Measurements from ENCODE around the gene BID. TPM values are rescaled to one million over a fixed set of nuclear protein-coding genes. Genes with fewer than 3 reads are reported as not detected.

Gene BID
- polyA plus RNA-seq, 4 donors, result 16.8 to 25.0 (median 19.9) TPM

DNA sequence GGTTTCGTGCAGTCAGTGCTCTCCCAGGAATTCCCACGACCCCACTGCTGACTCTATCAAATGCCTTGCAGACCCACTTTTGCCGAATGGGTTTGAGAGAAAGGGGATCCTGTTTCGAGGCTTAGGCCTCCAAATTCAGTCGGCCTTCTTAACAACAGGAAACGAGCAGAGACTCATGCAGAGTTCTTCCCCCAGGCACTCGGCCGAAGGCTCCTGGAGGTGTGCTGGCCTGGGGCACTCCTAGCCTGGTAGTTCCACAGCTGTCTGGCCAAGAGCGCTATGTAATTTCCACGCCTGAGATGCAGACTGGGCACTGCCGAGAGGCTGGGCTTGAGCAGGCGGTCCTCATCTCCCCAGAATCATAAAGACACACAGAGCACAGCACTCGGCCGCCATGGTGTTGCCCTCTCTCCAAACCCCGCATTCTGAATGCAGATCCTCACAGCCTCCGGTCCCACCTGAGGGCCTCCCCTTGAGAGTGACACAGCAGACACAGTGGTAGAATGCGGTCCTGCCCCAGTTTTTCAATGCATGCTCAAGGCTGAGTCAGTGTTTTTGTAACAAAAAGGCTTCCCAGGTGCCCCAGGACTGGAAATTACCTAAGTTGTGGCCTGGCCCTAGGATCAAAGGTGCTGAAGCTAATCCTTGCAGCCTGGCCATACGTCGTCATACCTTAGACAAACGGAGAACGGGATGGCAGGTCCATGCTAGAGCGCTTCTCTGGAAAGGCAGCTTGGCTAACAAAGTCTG lies 30.2 kb upstream of the BID start:
- DNase-seq (ENCODE audit: low read depth in 4 of 4, low spot score in 2 of 4), result no peak

DNA sequence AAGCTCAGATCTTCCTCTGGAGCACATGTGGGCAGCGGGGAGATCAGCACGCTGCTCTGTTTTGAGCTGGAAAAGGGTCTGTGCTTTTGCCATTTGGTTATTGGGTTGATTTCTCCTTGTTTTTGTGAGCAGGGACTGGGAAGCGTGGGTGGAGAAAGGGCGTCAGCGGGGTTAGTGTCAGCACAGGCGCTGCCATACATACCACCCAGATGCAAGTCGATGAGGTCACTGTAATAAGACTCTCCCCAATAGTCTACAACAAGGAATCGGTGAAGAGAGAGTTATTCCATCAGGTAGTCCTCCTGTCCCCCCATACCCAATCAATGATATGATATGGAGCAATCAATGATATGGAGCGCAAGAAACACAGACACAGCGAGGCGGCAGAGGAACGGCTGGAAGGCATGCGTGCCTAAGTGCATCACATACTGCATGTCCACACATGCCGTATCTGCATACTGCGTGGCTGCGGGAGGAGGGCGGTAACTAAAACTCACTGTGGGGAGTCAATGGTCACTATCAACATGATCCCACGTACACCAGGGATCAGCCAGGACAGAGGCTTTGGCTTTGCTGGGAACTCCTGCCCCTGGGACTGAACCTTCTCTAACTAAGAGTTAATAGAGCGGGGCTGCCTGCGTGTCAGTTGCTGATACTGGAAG lies 29.5 kb upstream of the BID start:
- no peak for DNase-seq (ENCODE audit: low read depth in 4 of 4, low spot score in 2 of 4)

DNA sequence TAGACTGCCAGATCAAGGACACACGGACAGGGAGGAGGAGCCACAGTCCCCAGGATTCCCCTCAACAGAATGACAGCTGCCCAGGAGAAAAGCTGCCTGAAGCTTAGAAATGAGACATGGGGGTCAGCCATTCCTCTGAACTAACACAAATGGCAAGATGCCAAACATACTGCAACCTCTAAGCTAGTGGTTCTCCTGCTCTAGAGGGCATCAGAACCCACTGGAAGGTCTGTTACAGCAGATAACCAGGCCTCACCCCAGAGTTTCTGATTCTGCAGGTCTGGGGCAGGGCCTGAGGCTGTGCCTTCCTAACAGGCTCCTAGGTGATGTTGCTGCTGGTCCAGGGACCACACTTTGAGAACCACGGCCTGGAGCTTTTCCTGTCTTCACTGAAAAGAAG lies 28.6 kb upstream of the BID start:
- DNase-seq (ENCODE audit: low read depth in 4 of 4, low spot score in 2 of 4), result no peak

DNA sequence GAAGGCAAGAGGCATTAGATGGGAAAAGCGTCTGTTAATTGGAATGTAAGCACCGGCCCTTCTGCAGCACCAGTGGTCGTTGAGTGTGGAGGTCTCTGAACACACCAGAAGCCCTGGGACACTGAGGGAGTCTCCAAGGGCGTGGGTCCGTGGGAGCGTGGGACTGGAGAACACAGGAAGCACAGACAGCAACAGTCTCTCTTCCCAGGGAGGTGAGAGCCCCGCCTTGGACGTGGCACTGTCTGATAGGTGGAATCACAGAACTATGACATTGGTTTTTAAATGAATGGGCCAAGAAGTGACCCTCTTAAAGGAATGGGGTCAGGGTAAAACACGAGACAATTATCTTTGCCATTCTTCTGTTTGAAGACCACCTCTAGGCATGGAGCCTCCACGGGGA lies 28.1 kb upstream of the BID start:
- DNase-seq (ENCODE audit: low read depth in 4 of 4, low spot score in 2 of 4), result no peak

DNA sequence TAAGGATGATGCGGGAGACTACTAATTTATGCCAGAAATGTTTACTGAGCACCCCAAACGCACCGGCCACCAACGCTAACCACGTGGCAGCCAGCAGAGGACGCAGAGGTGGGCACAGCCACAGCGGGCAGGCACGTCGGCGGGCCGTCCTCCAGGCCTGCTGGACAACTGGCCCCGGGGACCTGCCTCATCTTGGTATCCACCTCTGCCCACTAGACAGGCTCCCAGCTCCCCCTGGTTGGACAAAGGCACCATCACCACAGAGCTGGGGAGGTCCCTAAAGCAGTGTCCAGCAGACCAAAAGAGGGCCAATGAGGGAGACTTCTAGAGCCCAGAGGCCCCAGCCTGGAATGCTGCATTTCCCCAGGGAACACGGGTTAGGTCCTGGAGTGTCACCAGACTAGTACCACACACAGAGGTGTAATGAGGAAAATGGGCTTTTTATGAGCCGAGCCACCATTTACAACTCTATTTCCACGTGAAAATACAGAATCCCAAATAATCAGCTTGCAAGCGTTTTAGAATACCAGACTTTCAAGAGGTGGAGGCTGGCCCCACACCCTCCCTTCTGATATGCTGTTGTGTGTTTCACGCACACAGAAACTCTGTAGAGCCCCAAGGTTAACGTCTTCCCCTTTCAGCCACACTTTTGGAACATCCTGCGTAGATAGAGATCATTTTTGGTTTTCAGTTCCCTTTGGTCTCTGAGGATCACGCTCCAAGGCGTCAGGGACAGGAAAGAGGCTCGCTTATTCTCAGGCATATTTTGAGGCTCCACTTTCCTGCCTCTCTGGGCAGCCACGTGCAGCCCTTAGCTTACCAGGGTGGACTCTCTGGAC lies 23.7 kb upstream of the BID start:
- no peak for DNase-seq (ENCODE audit: low read depth in 4 of 4, low spot score in 2 of 4)

DNA sequence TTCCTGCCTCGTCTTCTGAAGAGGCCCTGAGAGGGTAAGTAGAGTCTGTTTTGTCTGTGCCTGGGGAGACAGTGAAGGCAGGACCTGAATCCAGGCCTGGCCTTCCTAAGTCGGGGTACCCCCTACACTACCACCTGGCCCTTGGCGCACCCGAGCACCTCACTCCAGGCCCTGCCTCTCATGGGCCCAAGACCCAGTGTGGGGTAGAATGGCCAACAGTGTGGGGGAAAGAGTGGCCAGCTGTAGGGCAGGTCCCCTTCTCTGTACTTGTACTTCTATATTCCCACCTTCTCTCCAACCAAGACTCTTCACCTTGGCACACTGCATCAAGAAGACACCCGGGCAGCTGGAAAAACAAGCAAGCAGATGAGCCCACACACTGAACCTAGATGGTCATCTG lies 22.4 kb upstream of the BID start:
- no peak for DNase-seq (ENCODE audit: low read depth in 4 of 4, low spot score in 2 of 4)

DNA sequence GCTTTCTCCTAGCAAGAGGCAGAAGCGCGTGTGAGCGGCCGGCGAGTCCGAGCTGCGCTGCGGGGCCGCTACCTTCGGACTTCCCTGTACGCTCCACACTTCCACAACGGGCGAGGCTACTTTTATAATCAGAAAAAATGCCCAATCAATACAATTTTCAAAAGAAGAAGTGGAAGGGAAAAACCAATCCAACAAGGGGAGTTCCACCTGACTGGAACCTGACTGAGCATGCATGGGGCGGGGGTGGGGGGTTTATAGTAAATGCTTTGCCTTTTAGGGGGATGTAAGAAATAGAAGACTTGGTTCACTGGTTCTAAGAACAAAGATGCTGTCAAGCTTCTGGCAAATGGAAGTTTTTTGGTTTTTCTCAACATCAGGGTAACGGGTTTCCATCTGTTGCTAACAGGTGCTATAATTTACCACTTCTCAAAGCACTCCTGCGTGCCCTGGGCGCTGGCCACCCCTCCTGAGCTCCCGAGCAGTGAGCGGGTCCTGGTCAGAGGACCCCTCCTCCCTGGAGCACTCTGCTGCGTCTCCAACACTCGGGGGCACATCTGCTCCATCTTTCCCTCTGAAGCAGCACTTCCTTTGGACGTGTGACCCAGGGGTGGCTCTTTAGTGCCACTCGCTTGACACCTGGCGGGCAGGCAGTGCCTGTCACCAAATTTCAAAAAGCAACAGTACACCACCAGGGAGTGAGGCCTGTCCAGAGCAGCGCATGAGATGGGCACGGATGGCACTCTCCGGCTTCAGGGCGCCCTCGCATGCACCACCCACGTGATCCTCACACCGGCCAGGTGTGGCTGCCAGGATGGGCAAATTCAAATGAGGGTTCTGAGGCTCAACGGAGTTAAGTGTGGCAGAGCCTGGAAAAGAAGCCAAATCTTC lies 21.6 kb upstream of the BID start:
- DNase-seq (ENCODE audit: low read depth in 4 of 4, low spot score in 2 of 4), result no peak

DNA sequence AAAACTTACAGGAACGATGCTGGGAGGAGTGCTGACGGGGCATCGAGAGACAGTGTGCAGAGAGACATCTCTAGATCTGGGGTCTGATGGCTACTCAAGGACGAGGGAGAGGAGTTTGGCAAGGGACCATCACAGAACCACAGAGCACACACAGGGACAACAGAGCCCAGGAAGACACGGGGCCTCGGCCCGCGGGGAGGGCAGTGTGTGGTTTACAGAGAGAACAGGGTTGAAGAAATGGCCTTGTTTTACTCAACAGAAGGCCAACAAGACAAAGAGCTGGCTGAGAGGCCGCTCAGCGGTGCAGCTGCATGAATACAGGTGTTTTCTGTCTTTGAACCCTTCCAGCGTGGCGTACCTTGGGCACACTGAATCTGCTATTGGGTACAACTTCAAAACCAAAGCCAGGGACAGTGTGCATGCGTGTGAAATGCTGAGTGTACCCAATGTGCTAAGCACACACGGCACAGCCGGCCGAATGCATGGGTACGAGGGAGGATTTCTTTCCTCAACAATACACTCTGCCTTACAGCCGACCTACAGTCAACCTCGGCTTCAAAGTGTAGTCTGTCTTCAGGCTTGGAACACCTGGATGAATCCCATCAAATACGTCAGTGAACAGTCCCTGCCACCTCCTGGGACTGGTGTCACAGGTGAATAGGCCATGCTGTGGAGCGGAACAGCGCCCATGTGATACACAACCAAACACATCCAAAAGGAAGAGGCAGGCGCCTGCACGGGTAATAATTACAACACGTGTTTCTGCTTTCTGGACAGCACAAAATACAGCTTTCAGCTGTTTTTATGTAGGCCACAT lies 20.7 kb upstream of the BID start:
- DNase-seq (ENCODE audit: low read depth in 4 of 4, low spot score in 2 of 4), result no peak

DNA sequence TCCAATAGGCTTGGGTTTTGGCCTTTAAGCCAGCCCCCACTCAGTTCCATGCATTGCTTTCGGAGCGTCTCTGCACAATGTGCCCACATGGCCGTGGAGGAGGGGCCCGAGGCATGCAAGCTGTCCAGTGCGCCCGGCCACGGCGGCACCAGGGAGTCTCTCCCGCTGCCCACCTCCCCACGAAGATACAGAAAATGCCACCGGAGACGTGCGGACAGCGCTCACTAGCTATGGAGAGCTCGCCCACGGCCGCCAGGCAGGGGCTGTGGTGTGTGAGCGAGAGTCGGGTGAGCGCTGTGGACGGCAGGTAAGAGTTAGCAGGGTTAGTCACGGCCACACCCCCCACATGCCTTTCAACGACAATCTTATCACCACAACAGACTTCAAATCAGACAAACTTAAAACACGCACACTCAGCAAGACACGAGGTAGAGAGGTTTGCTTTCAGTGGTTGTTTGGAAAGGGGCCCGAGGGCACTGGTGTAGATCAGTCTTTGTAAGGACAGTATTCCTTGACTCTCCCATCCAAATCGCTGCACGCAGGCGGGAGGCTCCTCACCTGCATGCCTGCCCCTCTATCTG lies 18.7 kb upstream of the BID start:
- no peak for DNase-seq (ENCODE audit: low read depth in 4 of 4, low spot score in 2 of 4)

DNA sequence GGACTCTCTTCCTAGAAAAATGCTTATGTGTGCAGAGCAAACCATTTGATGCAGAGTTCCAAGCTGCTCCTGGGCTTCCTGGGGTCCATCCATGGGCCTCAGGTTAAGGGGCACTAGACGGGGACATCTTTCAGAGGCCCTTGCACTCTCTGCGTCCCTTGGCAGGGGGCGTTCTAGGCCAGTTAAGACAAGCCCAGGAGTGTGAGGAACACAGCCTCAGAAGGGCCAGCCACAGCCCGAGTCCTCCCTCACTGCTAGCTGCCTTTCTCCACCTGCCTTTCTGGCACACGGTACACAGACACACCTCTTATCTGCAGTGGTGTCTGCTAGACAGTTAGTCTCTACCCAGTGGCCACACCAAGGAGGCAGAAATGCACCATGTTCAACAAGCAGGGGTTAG lies 18.0 kb upstream of the BID start:
- DNase-seq (ENCODE audit: low read depth in 4 of 4, low spot score in 2 of 4), result no peak

DNA sequence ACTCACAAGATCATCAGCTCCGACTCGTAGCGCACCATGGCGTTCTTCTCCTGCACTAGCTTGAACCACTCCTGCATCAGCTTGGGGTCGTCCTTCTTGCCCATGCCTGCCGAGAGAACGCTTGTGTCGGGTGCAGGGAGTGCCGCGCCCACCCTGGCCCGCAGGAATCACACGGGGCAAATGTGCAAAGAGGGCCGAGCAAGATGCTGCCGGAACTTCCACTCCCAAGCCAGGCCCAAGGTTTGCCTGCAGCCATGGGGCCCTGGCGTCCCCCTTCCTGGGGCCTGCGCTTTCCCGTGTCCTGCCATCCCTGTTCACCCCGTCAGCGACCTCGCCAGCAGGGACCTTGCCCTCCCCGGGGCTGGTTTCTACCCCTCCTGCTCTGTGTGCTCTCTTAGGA lies 16.9 kb upstream of the BID start:
- DNase-seq (ENCODE audit: low read depth in 4 of 4, low spot score in 2 of 4), result no peak

DNA sequence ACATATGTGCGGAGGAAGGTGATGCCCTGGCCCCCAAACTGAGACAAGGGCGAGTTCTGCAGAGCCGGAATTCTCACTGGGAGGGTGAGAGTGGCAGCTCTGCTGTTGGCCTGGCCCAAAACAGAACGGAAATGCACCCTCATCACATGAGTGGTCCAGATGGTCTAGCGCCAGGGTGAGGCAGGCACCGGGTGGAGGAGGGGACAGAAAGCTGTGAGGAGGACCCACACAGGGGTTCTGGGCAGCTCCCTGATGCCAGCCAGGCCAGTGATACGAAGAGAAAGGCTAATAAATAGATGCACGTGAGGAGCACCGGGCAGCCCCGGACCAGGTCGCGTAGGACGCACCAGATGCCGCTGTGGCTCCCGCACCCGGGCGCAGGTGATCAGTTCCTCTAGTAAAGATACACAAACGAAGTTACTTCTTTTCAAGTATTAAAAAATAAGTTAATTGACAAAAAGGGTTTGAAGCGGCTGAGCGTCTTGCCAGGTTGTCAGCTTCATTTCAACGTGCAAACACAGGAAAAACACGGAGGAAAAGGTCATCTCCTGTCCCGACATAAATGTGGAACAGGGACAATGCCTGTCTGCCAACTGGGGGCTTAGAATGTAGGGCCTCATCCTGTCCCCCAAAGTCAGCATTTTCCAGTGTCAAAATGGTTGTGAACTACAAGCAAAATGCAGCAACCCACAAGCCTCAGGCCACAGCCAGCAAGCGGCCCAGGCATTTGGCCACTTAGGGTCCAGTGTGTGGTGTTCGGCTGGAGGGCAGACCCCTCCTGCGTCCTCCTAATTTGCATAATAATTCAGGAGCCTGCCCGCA lies 15.3 kb upstream of the BID start:
- DNase-seq (ENCODE audit: low read depth in 4 of 4, low spot score in 2 of 4), result no peak

DNA sequence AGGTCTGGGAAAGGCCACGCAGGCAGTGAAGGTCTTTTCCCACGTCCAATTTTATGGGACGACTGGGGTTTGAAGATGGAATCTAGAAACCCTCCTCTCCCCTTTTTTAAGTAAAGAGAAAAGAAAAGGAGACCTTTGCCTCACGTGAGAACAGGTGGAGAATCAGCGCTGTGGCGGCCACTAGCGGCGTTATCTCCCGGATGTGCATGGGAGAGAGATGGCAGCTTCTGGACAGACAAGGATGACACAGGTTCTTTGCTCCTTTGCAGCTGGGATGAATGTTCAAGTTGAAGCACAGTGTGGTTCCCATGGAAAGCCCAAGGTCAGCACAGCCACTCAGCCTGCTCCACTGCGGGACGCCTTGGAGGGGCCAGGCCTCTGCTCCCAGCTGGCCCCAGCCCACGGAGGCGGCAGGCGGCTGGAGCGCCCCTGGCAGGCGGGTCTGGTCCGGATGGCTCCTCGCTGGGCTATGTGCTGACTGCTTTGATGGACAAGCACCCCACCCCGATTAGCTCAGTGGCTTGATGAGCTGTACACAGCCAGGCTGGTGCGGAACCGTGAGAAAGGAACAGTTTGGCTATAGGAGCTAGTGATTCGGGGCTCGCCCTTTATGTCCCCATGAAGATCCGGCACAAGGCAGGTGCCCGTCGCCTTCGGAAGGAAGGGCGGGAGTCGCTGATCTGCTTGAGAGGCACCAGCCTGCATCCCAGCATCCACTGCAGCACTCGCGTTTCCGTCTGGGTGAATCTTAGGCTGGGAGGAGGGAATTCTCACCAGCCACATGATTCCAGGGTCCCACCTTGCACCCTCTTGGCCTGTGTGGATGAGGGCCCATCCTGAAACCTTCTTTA lies 14.5 kb upstream of the BID start:
- no peak for DNase-seq (ENCODE audit: low read depth in 4 of 4, low spot score in 2 of 4)

DNA sequence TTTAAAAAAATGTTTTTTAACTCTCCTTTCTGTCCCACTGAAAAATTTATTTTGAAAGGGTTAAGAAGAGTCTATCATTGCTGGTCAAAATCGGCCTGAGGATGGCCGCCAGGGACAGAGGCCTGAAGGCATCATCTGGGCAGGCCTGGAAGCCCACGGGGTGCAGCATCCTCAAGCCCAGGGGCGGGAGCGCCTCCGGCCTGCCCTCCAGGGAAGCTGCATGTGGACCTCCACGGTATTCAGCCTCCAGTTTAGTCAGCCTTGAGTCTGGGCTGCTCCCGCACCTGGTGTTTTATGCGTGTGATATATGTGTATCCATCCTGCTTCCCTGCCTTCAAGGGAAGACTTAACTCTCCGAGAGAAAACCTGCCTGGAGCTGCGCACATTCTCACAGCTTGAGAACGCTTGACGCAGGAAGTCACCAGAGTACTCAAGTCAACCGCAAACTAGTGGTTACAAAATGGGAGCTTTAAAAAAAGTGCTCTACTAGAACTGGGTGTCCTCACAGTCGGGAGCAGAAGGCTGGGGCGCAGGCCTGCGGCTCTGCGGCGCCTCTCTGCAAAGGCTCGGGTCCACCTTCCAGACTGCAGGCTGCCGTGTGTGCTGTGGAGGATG lies 13.6 kb upstream of the BID start:
- DNase-seq (ENCODE audit: low read depth in 4 of 4, low spot score in 2 of 4), result no peak

DNA sequence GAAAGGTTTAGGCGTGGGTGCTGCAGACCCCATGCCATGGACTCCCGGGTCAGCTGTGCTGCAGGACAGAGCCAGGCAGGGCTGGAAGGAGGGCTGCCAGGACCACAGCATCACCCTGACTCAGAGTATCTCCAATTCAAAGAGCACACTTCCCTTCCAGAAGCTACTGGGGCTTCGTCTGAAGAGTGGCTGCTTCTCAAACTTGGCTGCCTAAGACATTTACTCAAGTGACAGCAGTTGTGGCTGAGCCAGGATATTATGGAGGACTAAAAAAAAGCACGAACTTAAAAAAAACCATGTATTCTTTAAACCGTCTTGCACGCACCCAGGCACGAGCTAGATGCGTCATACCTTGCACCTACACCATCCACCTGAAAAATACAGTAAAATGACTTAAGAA lies 13.0 kb upstream of the BID start:
- DNase-seq (ENCODE audit: low read depth in 4 of 4, low spot score in 2 of 4), result no peak

DNA sequence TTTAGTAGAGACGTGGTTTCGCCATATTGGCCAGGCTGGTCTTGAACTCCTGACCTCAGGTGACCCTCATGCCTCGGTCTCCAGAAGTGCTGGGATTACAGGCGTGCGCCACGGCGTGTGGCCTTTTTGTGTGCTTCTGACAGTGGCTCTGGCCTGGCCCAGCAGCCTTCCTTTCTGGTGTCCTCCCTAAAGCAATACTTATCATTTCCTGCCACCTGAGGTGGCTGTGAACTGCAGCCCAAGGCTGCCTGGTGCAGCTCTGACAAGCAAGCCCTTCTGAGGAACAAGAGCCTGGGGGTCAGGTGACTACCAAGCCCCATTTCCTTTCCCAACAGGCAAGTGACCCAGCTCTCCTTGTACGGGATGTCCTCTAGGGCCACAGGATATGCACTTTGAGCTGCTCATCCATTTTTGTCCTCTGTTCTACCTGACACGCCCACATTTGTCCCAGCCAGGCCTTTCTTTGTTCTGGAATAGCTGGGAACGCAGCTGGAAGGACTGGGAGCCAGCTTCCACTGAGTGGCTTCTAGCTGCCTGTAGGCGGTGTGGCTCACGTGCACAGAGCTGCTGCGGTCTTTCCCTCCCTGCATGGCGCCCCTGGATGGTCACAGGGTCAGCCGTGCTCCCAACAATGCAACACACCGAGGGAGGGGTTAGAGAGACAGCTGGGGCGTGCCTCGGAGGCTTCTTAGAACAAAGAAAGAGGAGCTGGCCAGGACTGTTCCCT lies 12.3 kb upstream of the BID start:
- no peak for DNase-seq (ENCODE audit: low read depth in 4 of 4, low spot score in 2 of 4)
